A673 (cell line): ENCODE results near the gene UBE2R2.

Source experiments
- CTCF ChIP-seq: fragments of 300-800, 200-600 bp; sonication (generic); conservative IDR thresholded peaks from 2 replicates; pipeline ENCODE4 v1.5.1; 2017; ENCODE audit warnings: low read depth, mild to moderate bottlenecking, antibody characterized with exemption, low read length, moderate library complexity, mixed read lengths
- EZH2 ChIP-seq: fragments of 200-600 bp; sonication (generic); IDR thresholded peaks from 2 replicates; pipeline ENCODE4 v1.6.1; 2017; ENCODE audit warnings: borderline replicate concordance, low read depth, mild to moderate bottlenecking, mixed read lengths, antibody characterized with exemption, low read length; ENCODE audit not compliant: poor library complexity, severe bottlenecking

GRCh38 chr9:33843312-33843961 is 26.5 kb downstream of the UBE2R2 start:
- TF ChIP-seq CTCF: no peak
- no peak for TF ChIP-seq EZH2
